Occipital lobe (tissue), 2 donors: ENCODE data around the gene PKD1L1. TPM values are rescaled to one million over a fixed set of nuclear protein-coding genes. Genes with fewer than 3 reads are reported as not detected.

ENCODE experiments used
- DNase-seq: peaks from one replicate; lab custom pipeline; 2025; lab: John Stamatoyannopoulos, UW
- total RNA-seq: library from RNA; depleted of rRNA; stranded (reverse); fragments of >200 nt; gene quantifications from one replicate; pipeline ENCODE4 v1.2.3, GENCODE V29; 2014

PKD1L1 gene
- total RNA-seq, 1 donor from 2014 or later, result 0.62 TPM

DNA sequence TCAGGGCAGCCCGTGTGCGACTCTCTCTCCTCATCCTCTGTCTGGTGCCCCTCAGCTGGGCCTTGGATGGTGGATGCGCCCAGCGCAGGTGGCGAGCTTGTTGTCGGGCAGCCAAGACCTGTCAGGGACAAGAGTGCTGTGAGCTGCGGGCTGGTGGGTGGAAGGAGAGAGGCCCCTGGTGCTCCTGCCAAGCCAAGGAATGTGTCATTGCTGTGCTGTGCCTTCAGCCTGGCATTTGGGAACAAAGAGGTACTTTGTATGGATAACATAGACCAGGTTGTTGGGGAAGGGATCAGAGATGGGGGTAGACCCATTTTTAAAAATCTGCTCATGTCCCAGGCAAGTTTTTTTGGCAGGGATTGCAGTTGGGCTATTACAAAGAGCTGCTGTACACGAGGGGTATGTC lies 120.9 kb downstream of the PKD1L1 start:
- peak; percentile 54 for DNase-seq

DNA sequence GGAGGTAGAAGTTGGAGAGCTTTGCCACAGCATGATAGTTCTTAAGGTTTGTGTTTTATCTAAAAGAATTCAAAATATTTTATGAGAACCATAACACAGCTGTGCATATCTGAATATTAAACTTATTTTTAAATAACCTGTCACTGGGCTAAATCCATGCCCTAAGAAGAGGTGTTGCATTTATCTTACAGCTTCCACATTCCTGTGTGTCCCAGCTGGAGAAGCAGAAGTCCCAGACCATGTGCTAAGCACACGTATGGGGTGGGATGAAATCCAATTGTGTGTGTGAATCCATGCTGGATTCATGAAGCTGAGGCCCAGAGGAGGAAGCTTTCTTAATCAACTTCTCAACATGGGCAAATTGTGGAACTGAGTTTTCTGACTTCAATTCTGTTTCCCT lies 121.5 kb downstream of the PKD1L1 start:
- DNase-seq, result no peak

DNA sequence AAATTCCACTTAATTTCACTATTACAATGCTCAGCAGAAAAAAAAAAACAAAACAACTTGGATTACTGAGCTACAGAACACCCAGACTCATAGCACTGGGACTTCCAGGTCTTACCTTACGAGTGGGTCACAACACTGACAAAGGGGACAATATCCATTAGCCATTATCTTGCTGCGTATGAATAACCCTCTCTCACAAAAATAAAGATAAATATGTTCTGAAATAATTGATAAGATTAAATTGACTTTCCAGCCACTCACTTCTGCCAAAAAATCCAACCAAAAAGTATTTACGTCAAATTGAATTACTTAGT lies 128.7 kb downstream of the PKD1L1 start:
- DNase-seq, result no peak

DNA sequence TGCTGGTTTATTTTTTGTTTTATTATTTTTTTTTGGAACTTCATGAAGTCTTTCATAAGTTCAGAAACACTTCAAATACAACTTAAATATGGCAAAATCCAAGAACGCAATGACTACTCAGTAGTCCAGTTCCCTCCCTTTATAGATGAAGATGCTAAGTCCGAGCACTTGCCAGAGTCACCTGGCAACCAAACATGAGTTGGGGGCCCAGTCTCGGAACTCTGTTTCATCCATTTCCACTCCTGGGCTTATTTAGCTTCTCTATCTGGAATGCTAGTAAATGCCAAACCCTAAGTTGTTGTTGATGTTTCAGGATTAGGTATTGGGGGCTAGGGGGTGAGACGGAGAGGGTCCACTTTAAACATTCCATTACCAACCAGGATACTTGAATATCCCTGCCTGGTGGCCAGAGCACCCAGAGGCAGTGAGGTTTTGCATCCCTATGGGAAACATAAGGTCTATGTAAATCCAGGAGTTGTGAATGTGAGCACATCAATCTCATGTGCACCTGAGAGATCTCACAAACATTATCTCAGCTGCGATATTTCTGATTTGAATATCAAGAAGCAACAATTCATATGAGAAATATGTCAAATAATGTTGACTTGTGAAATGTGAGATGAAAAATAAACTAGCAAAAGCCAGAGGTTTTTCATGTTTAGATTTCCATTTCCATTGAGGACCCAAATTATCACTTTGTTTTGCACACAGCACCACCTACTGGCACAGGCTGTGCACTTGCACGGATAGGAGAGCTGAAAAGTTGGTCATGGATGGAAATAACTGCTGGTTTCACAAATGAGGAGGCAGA lies 129.3 kb downstream of the PKD1L1 start:
- peak; percentile 59 for DNase-seq

DNA sequence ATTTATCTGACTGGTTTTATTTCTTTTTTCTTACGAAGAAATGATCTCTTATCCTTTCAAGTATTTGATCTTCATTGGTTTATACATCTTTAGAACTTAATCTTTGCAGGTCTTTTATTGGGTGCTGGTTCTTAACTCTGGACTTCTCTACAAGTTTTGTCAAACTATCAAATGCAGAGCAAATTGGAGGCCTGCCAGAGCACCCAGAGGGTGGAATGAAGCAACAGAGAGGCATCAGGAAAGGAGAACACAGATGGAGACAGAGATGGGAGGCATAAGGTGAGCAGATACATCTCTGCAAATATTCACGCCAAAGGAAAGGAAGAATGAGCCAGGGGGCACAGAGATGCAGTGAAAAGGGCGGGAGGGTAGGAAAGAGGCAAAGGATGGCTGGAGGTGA lies 130.3 kb downstream of the PKD1L1 start:
- DNase-seq, result no peak

DNA sequence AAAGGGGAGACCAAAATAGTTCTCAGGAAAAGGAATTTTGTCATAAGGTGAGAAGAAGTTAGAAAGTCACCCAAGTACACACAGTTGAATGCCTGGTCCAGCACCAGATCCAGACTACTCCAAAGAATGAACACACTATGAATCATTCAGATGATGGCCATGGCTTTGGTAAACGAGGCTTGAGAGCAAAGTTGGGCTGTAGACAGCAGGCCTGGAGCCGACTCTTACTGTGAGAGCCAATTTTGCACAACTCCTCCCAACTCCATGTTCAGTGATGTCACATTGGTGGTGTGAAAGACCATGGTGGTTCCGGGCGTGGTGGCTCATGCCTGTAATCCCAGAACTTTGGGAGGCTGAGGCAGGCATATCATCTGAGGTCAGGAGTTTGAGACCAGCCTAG lies 131.6 kb downstream of the PKD1L1 start:
- no peak for DNase-seq

DNA sequence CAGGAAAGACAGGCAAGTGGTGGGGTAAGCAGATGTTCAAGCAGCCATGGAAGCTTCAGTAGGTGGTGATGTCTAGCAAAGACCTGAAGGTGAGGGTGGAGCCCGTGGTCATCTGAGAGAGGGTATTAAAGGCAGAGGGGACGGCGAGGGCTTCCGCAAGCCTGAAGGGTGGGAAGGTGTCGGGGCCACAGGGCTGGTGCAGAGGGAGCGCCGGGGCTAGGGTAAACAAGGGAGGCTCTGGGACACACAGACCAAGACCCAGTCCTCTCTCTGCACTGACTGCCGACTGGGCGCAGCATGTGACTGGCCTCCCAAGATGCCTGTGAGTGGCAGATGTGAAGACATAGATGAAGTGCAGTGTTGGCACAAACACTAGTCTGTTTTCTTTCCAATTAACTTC lies 132.4 kb downstream of the PKD1L1 start:
- DNase-seq, result no peak

DNA sequence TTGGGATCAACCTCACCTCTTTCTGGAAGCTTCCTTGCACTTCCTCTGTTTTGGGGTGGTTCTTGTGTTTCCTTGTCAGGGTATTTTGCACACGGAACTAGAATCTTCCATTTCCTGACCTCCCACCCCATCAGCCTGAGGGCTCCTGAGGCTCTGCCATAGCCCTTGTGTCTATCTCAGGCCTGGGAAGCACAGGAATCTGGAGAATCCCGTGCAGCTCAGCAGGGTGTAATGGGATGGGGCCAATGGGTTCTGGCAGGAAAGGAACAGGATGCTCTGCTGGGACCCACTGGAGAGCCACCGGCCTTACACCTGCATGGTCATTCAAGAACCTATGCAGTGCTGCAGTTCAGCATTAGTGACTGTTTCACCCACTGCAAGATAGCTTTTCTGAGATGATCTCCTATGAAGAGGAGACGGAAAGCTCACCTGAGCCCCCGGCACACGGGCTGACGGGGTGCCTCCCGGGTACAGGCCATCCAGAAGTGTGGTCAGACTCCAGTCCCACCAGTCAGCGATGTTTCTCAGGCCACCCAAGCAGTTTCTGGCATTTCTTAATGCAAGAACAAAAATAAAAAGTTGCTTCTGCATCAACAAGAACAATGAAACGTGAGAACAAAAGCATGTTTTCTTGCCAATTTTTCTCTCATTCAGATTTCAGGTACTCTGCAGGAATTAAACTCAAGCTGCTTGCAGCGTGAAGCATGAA lies 133.2 kb downstream of the PKD1L1 start:
- no peak for DNase-seq

DNA sequence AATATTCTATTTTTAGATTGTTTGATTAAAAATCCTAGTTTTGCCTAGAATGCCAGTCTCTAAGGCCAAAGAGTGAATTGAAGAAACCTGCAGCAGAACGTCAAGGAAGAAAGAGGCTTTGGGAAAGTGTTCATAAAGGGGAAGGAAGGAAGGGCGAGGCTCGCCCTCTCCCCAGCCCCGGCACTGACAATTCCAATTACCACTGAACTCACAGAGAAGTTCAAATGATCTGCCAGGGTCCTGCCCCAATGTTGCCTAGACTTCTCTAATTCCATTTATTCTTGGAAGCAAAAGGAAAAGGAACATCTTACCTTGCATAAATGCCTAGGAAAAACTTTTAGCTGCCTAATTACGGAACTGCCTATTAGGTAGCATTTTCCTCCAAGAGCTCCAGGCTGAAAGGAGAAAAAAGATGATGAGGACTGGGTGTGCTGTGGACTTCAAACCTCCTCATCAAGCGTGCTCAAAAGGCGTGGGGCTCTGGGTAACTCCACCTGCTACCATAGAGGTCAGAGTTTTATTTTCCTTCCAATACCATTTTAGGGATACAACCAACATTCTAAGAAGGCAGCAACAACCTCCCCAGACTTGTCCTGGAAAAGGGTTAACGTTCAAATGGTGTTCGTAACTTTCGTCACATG lies 134.5 kb downstream of the PKD1L1 start:
- DNase-seq, result no peak

DNA sequence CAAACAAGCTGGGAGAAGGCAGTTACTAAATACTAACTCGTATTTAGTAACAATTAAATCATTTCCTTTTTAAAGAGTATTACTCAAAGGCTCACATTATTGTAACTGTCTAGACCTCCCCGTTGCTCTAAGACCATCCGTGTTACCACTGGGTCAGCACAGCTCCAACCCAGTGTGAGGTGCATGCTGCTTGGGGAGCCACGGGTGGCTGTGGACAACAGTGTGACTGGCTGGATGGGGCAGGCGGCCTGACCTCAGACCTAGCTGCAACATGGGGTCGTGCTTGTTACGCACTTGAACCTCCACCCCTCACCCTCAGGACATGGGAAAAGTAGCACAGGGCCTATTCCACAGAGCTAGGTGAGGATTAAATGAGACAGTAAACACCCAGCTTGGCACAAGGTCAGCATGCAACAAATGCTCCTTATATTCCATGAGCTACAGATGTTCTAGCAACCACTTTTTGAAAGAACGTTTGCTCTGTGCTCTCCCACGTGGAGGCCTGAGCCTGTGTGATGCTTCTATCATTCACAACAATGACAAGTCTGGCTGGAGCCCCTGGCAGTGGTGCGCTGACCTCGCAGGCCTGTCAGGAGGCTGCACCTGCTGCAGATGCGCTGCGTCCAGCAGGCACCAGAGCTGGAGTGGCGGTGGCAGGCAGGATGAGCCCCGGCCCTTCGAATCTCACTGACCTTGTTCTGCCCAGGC lies 135.7 kb downstream of the PKD1L1 start:
- DNase-seq, result no peak

DNA sequence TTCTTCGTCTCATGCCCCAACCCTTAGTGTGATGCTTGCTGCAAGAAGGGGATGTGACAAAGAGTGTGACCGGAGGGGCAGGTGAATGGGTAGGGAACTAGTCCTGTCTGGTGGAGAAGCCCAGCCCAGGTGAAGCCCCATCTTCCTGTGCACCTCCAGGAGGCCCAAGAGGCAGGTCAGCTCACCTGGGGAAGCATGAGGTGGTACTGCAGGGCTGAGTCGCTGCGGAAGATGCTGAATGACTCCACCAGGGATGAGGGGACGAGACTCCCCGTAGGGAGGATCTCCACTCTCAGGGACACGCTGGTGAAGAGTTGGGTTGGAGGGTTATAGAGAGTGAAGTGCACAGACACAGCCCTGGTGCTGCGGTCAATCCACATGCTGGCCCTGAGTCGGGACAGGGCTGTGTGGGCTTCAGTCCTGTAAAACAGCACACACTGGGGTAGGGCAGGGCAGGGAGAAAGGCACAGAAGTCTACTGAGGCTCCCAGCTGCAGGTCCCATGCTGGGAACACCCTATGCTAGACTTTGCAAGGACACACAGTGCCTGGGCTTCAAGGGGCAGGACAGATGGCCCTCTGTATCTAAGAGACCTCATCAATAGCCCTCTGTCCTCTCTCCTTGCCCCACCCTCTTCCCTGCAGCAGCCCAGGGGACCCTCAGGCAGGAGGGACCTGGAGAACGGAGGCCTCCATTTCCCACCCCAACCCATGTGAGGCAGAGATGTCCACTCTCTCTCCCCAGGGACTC lies 136.5 kb downstream of the PKD1L1 start:
- DNase-seq, result no peak

DNA sequence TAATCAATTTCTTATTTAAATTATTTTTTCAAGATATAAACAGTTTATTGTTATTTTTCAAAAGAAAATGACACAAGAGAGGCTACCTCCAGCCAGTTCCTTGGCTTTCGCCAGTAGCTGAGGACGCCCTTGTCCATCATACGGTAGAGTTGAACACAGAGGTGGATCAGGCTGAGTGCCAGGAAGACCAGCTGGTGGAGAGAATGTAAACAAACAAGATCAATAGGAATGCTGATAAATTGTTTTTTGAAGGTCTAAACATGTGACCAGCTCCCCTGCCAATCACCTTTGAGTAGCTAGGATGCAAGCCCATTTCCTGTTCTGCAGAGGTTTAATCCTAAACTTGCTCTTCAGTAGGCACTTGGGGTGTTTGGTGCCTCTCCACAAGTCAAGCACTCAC lies 138.9 kb downstream of the PKD1L1 start:
- no peak for DNase-seq

DNA sequence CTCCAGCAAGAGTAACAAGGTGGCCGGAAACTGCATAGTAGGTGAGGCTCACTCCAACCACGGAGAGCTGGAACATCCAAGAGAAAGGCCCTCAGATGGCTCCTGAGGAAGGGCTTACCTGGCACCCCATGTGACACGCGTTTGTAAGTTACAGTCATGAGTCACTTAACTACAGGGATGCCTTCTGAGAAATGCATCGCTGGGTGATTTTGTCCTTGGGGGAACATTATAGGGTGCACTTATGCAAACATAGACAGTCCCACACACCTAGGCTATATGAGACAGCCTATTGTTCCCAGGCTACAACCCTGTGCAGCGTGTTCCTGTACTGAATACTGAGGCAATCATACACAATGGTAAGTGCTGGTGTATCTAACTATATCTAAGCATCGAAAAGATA lies 139.9 kb downstream of the PKD1L1 start:
- no peak for DNase-seq

DNA sequence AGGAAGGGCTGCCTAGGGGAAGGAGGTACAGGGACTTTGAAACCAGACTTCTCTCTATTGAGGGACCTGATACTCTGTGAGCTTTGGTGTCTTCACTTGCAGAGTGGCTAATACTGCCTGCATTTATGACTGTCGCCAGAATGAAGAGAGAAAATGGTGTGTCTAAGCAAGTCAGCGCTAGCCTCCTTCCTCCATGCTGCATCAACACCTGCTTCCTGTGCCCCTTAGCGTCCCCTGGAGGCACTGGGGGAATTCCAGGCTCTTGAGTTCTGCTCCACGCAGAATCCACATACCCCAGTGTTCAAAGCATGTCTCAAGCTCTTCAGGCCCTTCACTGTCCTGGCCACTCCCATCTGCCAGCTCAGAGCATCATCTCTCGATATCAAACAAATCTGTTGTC lies 140.5 kb downstream of the PKD1L1 start:
- no peak for DNase-seq

DNA sequence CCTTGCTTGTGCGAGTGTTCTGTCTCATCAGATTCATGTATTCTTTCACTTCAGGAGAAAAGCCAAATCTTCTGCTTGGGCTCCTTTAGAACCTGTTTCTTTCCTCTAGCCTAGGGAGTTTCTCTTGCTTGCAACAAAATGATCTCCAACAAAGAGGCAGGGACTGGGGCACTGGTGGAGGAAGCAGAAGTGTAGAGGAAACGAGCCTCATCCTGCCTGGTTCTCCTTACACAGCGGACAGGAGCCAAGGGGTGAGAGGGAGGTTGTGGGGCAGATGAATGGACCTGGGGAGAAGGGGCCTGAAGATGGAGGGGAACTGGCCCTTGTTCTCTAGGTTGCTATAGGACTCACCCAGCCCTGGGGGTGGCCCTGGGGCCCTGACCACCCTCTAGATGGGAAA lies 141.1 kb downstream of the PKD1L1 start:
- DNase-seq, result no peak

DNA sequence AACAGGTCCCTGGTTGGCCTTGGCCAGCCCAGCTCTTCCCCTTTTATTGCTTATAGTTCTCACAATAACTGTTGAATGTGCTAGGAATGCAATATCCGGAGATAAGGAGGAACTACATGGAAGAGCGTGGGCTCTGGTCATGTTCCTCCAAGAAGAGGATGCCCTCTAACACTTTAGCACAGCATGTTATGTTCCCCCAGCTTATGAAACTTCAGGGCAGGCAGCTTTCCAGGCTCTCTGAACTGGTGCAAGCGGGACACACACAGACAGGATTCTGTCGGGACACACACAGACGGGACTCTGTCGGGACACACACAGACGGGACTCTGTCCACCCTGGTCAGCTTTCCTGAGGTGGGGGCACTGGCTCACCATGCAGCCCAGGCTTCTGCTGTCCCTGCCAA lies 141.6 kb downstream of the PKD1L1 start:
- no peak for DNase-seq

DNA sequence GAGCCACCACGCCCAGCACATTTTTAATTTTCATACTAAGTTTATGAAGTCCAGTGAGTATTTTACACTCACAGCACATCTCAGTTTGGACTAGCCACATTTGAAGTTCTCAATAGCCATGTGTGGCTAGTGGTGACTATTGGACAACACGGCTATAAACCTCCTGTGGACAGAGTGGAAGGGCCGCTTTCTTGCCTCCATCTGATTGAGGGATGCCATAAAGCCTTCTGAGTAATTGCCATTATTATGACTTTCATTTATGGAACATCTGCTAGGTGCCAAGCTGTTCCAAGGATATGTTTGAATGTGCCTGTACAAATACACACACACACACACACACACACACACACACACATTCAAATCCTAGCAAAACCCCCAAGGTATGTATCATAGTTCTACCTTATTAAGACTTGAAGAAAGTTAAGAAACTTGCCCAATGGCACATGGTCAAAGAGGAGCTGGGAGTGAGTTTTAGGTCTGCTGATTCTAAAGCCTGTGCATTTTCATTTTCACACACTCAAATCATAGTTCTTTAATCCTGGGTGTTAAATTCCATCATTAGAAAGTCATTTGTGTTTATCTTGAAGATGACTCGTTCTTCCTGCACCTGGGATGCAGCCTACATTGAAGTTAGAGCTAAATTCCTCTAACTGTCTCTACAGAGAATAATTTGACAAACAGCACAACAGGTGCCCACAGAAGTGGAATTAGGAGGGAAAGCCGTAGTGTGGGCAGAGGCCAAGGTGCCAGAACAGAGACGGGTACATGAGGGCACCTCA lies 143.3 kb downstream of the PKD1L1 start:
- DNase-seq, result no peak

DNA sequence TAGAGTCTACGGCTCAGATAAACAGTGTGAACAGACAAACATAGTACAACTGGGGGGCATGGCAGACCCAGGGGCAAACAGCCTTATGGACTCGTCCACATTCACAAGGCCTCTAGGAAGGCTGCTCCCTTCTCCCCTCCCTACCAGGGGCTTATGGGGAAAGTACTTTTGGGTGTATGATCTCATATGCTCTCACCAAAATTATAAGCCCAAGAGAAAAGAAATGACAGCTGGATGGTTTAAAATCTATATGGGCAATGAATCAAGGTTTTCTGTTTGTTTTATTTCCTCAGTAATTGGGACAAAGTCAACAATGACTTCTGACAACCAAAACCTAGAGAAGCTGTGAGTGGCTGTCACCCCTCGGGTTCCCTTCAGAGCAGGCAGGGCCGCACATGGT lies 144.4 kb downstream of the PKD1L1 start:
- no peak for DNase-seq

DNA sequence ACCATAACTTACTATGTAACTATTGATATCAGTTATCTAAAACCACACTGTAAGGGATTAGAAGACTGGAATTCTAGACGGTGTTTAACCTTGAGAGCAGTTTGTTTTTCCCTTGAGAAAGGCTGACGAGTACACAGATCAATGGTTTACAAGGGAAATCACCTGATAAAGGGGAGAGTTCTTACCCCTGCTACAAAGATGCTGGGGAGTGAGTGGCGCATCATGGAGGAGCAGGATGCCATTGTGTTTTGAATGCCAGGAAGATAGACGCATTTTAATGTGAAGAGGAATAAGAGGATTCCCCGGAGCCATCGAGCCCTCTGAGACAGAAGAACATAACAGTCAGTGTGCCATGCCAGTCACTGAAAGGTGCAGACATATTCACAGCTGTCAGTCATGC lies 145.2 kb downstream of the PKD1L1 start:
- no peak for DNase-seq

DNA sequence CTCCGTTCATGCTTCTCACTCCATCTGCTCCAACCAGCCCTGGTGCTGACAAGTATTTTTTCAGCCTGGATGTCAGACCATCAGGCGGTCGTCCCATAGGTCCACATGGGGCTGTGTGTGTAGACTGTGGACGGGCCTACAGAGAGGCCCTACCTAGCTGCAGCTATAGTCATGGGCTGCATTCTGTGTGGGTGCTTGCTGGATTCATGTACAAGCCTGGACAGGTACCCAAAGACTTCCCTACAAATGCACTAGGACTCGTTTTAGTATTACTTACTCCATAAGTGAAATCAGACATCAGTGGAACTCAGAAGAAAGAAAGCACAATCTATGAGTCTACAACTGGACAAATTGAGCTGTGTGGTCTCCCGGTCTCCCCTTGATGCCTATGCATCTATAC lies 146.8 kb downstream of the PKD1L1 start:
- no peak for DNase-seq

DNA sequence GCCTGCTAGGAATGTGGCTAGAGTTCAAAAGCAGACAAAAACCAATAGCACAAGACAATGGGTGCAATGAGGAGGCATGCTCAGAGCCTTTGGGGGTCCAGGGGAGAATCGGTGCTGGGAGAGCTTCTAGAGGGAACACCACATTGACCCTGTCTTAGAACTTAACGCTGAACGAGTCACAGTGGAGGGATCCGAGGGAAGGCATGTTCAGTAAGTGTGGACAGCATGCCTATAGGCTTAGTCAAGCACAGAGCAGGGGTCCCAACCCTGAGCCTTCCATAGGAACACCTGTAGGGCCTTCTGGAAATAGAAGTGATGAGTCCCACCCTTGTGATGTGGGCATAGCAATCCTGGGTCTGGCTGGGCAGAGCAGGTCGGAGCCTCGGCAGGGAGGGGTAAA lies 148.7 kb downstream of the PKD1L1 start:
- DNase-seq, result no peak
